HEK293 (cell line): ENCODE measurements around the gene LRRC8C.

Experiments used
- CTCF ChIA-PET: fragments of 350-600 bp; formaldehyde crosslinking; extraction: SDS; loops from one replicate; lab custom pipeline; 2021; ENCODE audit warnings: antibody characterized with exemption; lab: Yijun Ruan, JAX
- POLR2A ChIA-PET: fragments of 300-600 bp; formaldehyde crosslinking; extraction: SDS; loops from one replicate; lab custom pipeline; 2020; ENCODE audit warnings: antibody characterized with exemption, inconsistent platforms; lab: Yijun Ruan, JAX
- H3K27ac ChIP-seq: fragments of 200-500 bp; sonication (Bioruptor generic); 2 replicates; pipeline ENCODE4 v1.5.1; 2014; ENCODE audit warnings: low read depth, low read length, control low read depth, inconsistent platforms; ENCODE audit errors: extremely low read depth
- H3K36me3 ChIP-seq, 2 experiments: fragments of 200-500 bp in 1 of 2; sonication (Bioruptor generic) in 1 of 2; 1 replicate in 1 of 2; 2 replicates in 1 of 2; pipeline ENCODE4 v1.5.1; 2014 to 2017; ENCODE audit warnings: inconsistent platforms in 2 of 2, low read length in 2 of 2; ENCODE audit not compliant: control insufficient read depth in 2 of 2, insufficient read depth in 1 of 2
- H3K4me1 ChIP-seq: fragments of 200-500 bp; sonication (Bioruptor generic); 2 replicates; pipeline ENCODE4 v1.5.1; 2014; ENCODE audit warnings: mild to moderate bottlenecking, low read length, inconsistent platforms; ENCODE audit not compliant: control insufficient read depth, insufficient read depth
- H3K4me3 ChIP-seq: 2 replicates; pipeline ENCODE4 v1.5.1; 2011; ENCODE audit warnings: low read depth, mild to moderate bottlenecking, control low read depth, low read length, moderate library complexity
- H3K9me3 ChIP-seq: fragments of 200-500 bp; sonication (Bioruptor generic); 2 replicates; pipeline ENCODE4 v1.5.1; 2014; ENCODE audit warnings: low read depth, low read length, inconsistent platforms; ENCODE audit not compliant: control insufficient read depth, insufficient read depth
- BCL11A ChIP-seq: fragments of 450-650 bp; formaldehyde crosslinking; IDR thresholded peaks from 2 replicates; pipeline ENCODE4 v1.5.1; 2016; ENCODE audit warnings: low read depth, missing biosample characterization, missing genetic modification characterization
- KLF1 ChIP-seq: fragments of 450-650 bp; formaldehyde crosslinking; IDR thresholded peaks from 2 replicates; pipeline ENCODE4 v1.5.1; 2016; ENCODE audit warnings: missing biosample characterization, missing genetic modification characterization
- OVOL3 ChIP-seq: fragments of 450-650 bp; formaldehyde crosslinking; IDR thresholded peaks from 2 replicates; pipeline ENCODE4 v1.5.1; 2016; ENCODE audit warnings: missing biosample characterization, missing genetic modification characterization
- PRDM1 ChIP-seq: fragments of 450-650 bp; formaldehyde crosslinking; IDR thresholded peaks from 2 replicates; pipeline ENCODE4; 2016; ENCODE audit warnings: missing biosample characterization, missing genetic modification characterization
- SCRT2 ChIP-seq: fragments of 450-650 bp; formaldehyde crosslinking; IDR thresholded peaks from 2 replicates; pipeline ENCODE4 v1.5.1; 2016; ENCODE audit warnings: missing biosample characterization, missing genetic modification characterization
- SP3 ChIP-seq: fragments of 450-650 bp; formaldehyde crosslinking; IDR thresholded peaks from 2 replicates; pipeline ENCODE4 v1.5.1; 2016; ENCODE audit warnings: missing biosample characterization, missing genetic modification characterization
- SP7 ChIP-seq: fragments of 450-650 bp; formaldehyde crosslinking; IDR thresholded peaks from 2 replicates; pipeline ENCODE4 v1.5.1; 2016; ENCODE audit warnings: missing biosample characterization, missing genetic modification characterization
- ZBTB11 ChIP-seq: fragments of 450-650 bp; formaldehyde crosslinking; conservative IDR thresholded peaks from 2 replicates; pipeline ENCODE4 v1.5.1; 2016; ENCODE audit warnings: low read depth, missing biosample characterization, missing genetic modification characterization
- ZBTB48 ChIP-seq: fragments of 450-650 bp; formaldehyde crosslinking; IDR thresholded peaks from 2 replicates; pipeline ENCODE4 v1.5.1; 2016; ENCODE audit warnings: missing biosample characterization, missing genetic modification characterization
- ZBTB7A ChIP-seq: fragments of 450-650 bp; formaldehyde crosslinking; IDR thresholded peaks from 2 replicates; pipeline ENCODE4 v1.5.1; 2016; ENCODE audit warnings: low read depth, missing biosample characterization, missing genetic modification characterization
- ZEB2 ChIP-seq: fragments of 450-650 bp; formaldehyde crosslinking; IDR thresholded peaks from 2 replicates; pipeline ENCODE4 v1.5.1; 2016; ENCODE audit warnings: missing biosample characterization, missing genetic modification characterization
- ZNF121 ChIP-seq: fragments of 450-650 bp; formaldehyde crosslinking; IDR thresholded peaks from 2 replicates; pipeline ENCODE4 v1.5.1; 2016; ENCODE audit warnings: missing biosample characterization, missing genetic modification characterization
- ZNF184 ChIP-seq: fragments of 450-650 bp; IDR thresholded peaks from 2 replicates; pipeline ENCODE4 v1.5.1; 2018; ENCODE audit warnings: missing biosample characterization, mild to moderate bottlenecking, missing genetic modification characterization
- ZNF324 ChIP-seq: fragments of 450-650 bp; formaldehyde crosslinking; IDR thresholded peaks from 2 replicates; pipeline ENCODE4 v1.5.1; 2016; ENCODE audit warnings: missing biosample characterization, missing genetic modification characterization
- ZNF341 ChIP-seq: fragments of 450-650 bp; formaldehyde crosslinking; IDR thresholded peaks from 2 replicates; pipeline ENCODE4; 2016; ENCODE audit warnings: low read depth, missing biosample characterization, missing genetic modification characterization
- ZNF366 ChIP-seq: fragments of 450-650 bp; formaldehyde crosslinking; conservative IDR thresholded peaks from 2 replicates; pipeline ENCODE4 v1.5.1; 2016; ENCODE audit warnings: missing biosample characterization, missing genetic modification characterization
- ZNF423 ChIP-seq: fragments of 450-650 bp; formaldehyde crosslinking; IDR thresholded peaks from 2 replicates; pipeline ENCODE4 v1.5.1; 2016; ENCODE audit warnings: missing biosample characterization, missing genetic modification characterization
- ZNF544 ChIP-seq: fragments of 450-650 bp; formaldehyde crosslinking; IDR thresholded peaks from 2 replicates; pipeline ENCODE4 v1.5.0; 2017; ENCODE audit warnings: missing biosample characterization, missing genetic modification characterization
- ZNF548 ChIP-seq: fragments of 450-650 bp; formaldehyde crosslinking; IDR thresholded peaks from 2 replicates; pipeline ENCODE4 v1.5.1; 2016; ENCODE audit warnings: missing biosample characterization, missing genetic modification characterization
- ZNF555 ChIP-seq: fragments of 450-650 bp; formaldehyde crosslinking; conservative IDR thresholded peaks from 2 replicates; pipeline ENCODE4 v1.5.1; 2017; ENCODE audit warnings: missing biosample characterization, mild to moderate bottlenecking, missing genetic modification characterization, inconsistent platforms
- ZNF626 ChIP-seq: fragments of 450-650 bp; sonication (Bioruptor Pico); formaldehyde crosslinking; IDR thresholded peaks from 2 replicates; pipeline ENCODE4 v1.5.1; 2018; ENCODE audit warnings: missing biosample characterization, missing genetic modification characterization, inconsistent platforms
- ZNF629 ChIP-seq: fragments of 450-650 bp; formaldehyde crosslinking; IDR thresholded peaks from 2 replicates; pipeline ENCODE4 v1.5.1; 2017; ENCODE audit warnings: missing biosample characterization, missing genetic modification characterization
- ZNF660 ChIP-seq: fragments of 450-650 bp; IDR thresholded peaks from 2 replicates; pipeline ENCODE4 v1.5.1; 2018; ENCODE audit warnings: missing biosample characterization, mild to moderate bottlenecking, missing genetic modification characterization
- ZNF830 ChIP-seq: fragments of 450-650 bp; IDR thresholded peaks from 2 replicates; pipeline ENCODE4 v1.5.0; 2018; ENCODE audit warnings: missing biosample characterization, missing genetic modification characterization, low read depth, mild to moderate bottlenecking, moderate library complexity
- TF ChIP-seq, protein P1 (sequence below): fragments of 450-650 bp; formaldehyde crosslinking; IDR thresholded peaks from 2 replicates; pipeline ENCODE4 v1.5.1; 2017; ENCODE audit warnings: missing biosample characterization, missing genetic modification characterization
- TF ChIP-seq, protein P2 (sequence below): fragments of 450-650 bp; formaldehyde crosslinking; IDR thresholded peaks from 2 replicates; pipeline ENCODE4 v1.5.1; 2017; ENCODE audit warnings: missing biosample characterization, missing genetic modification characterization
- TF ChIP-seq, protein P3 (sequence below): fragments of 450-650 bp; formaldehyde crosslinking; IDR thresholded peaks from 2 replicates; pipeline ENCODE4 v1.5.1; 2017; ENCODE audit warnings: missing biosample characterization, missing genetic modification characterization

Gene LRRC8C

GRCh38 chr1:89723863-89724262, 90.9 kb downstream of the LRRC8C start (continued):
- TF ChIP-seq, protein P1, sequence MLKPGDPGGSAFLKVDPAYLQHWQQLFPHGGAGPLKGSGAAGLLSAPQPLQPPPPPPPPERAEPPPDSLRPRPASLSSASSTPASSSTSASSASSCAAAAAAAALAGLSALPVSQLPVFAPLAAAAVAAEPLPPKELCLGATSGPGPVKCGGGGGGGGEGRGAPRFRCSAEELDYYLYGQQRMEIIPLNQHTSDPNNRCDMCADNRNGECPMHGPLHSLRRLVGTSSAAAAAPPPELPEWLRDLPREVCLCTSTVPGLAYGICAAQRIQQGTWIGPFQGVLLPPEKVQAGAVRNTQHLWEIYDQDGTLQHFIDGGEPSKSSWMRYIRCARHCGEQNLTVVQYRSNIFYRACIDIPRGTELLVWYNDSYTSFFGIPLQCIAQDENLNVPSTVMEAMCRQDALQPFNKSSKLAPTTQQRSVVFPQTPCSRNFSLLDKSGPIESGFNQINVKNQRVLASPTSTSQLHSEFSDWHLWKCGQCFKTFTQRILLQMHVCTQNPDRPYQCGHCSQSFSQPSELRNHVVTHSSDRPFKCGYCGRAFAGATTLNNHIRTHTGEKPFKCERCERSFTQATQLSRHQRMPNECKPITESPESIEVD (tag by site-specific recombination): no peak

DNA sequence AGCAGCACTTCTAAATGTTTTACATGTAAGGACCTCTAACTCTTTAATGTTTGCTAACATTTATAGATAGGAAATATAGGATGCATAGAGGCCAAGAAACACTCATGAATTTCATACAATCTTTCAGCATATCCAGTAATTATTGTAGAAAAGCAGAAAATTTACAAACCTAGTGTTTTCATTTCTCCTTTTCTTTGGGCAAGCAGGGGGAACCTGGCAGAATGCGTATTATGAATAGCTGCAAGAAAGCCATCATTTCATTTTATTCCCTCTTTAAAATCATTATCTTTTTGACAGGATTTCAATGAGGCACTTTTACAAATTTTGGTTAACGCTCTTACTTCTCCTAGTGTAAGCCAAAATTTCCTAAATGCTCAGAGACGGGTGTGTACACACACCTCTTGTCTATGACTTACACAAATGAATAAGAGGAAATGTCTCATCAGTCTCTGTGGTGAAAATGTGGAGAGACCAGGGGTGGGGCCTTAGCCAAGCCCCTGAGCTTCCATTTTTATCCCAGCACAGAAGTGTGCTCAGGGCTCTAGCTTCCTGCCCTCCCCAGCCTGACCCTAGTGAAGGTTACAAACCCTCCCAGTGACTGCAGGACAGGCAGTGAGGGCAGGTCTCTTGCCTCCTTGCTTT, 91.6 kb downstream of the LRRC8C start:
- no peak overlapping the region for H3K27ac ChIP-seq
- POLR2A ChIA-PET: no interaction called here
- H3K36me3 ChIP-seq: no peaks in the 10 kb centered on the region
- CTCF ChIA-PET: interaction anchor here (1.2 kb wide), 1 partner anchor 39 kb away, joined by 3 read pairs; no protein-coding TSS in a partner anchor
- H3K9me3 ChIP-seq: no peaks in the 10 kb centered on the region
- peaks cover 15% of the 10 kb centered on the region for H3K4me1 ChIP-seq
- H3K4me3 ChIP-seq: no peak overlapping the region
- TF ChIP-seq, protein P2, sequence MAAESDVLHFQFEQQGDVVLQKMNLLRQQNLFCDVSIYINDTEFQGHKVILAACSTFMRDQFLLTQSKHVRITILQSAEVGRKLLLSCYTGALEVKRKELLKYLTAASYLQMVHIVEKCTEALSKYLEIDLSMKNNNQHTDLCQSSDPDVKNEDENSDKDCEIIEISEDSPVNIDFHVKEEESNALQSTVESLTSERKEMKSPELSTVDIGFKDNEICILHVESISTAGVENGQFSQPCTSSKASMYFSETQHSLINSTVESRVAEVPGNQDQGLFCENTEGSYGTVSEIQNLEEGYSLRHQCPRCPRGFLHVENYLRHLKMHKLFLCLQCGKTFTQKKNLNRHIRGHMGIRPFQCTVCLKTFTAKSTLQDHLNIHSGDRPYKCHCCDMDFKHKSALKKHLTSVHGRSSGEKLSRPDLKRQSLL: no peak
- no peak for TF ChIP-seq SCRT2 (tag by site-specific recombination)
- no peak for TF ChIP-seq ZNF830
- no peak for TF ChIP-seq ZNF626 (tag by site-specific recombination)
- no peak for TF ChIP-seq KLF1 (tag by site-specific recombination)
- no peak for TF ChIP-seq OVOL3 (tag by site-specific recombination)
- no peak for TF ChIP-seq ZNF366 (tag by site-specific recombination)
- no peak for TF ChIP-seq ZNF324 (tag by site-specific recombination)
- no peak for TF ChIP-seq ZBTB11 (tag by site-specific recombination)
- no peak for TF ChIP-seq ZNF184 (tag by site-specific recombination)
- no peak for TF ChIP-seq ZNF423 (tag by site-specific recombination)
- TF ChIP-seq ZNF555: no peak
- TF ChIP-seq SP3: no peak
- no peak for TF ChIP-seq ZNF544 (tag by site-specific recombination)

DNA sequence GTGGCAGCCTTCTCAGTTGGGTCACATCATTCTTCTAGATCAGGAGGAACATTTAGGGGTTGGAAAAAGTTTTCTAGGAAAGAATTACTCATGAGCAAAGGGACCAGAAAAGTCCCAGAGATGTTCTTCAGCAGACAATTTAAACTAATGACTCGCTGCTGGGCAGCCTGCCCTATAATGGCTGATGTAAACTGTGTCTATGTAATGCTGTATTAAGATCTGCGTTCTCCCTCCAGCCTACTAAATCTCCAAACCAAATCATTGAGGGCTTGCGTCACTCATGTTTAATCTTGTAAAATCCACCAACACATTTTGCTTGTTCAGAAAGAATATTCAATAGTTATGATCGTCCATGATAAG, 92.1 kb downstream of the LRRC8C start:
- ChIA-PET CTCF (no interaction called here), POLR2A (no interaction called here)
- Histone ChIP-seq H3K4me3 (no peak overlapping the region), H3K9me3 (no peaks in the 10 kb centered on the region), H3K36me3 (no peaks in the 10 kb centered on the region), H3K27ac (no peak overlapping the region), H3K4me1 (peaks cover 10% of the 10 kb centered on the region)
- TF ChIP-seq, protein P3, sequence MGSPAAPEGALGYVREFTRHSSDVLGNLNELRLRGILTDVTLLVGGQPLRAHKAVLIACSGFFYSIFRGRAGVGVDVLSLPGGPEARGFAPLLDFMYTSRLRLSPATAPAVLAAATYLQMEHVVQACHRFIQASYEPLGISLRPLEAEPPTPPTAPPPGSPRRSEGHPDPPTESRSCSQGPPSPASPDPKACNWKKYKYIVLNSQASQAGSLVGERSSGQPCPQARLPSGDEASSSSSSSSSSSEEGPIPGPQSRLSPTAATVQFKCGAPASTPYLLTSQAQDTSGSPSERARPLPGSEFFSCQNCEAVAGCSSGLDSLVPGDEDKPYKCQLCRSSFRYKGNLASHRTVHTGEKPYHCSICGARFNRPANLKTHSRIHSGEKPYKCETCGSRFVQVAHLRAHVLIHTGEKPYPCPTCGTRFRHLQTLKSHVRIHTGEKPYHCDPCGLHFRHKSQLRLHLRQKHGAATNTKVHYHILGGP (tag by site-specific recombination): 0 out of 2 replicates have a peak, but pooled peaks have one; percentile 48
- TF ChIP-seq ZNF121 (tag by site-specific recombination): no peak
- no peak for TF ChIP-seq ZNF341 (tag by site-specific recombination)
- TF ChIP-seq ZNF548 (tag by site-specific recombination): no peak
- TF ChIP-seq BCL11A: no peak
- peak; percentile 79 for TF ChIP-seq ZNF660 (tag by site-specific recombination)
- 0 out of 2 replicates have a peak, but pooled peaks have one; percentile 32 for TF ChIP-seq SP7 (tag by site-specific recombination)
- TF ChIP-seq ZNF629 (tag by site-specific recombination): peak; percentile 42; the same call in 1 of the 2 replicates
- TF ChIP-seq PRDM1: no peak
- TF ChIP-seq ZBTB7A (tag by site-specific recombination): no peak
- TF ChIP-seq ZNF366 (tag by site-specific recombination): 0 out of 2 replicates have a peak, but pooled peaks have one; percentile 15
- TF ChIP-seq ZBTB48: peak; percentile 81; the same call in 1 of the 2 replicates
- TF ChIP-seq ZEB2: peak; percentile 80
